Right atrium auricular region (tissue), 2 donors: ENCODE results near the gene TBC1D13. TPM values are rescaled to one million over a fixed set of nuclear protein-coding genes. Genes with fewer than 3 reads are reported as not detected.

Source experiments
- DNase-seq: peaks from one replicate; pipeline ENCODE4 v3.0.0-alpha.2; 2019; ENCODE audit warnings: low spot score
- H3K27ac ChIP-seq, 2 donors: fragments of 200-600 bp; sonication (generic); 1 replicate in 1 of 2; 2 replicates in 1 of 2; pipeline ENCODE4 v1.5.1; 2016 to 2019
- H3K27me3 ChIP-seq, 2 donors: fragments of 200-600 bp; sonication (generic); one replicate each; pipeline versions ENCODE4 v1.5.1 to v1.6.0; 2017 to 2019
- H3K36me3 ChIP-seq: fragments of 200-600 bp; sonication (generic); one replicate; pipeline ENCODE4 v1.5.1; 2016
- H3K4me1 ChIP-seq, 2 donors: fragments of 200-600 bp; sonication (generic); one replicate each; pipeline versions ENCODE4 v1.5.1 to v1.6.0; 2017 to 2019
- H3K4me3 ChIP-seq, 2 donors: fragments of 200-600 bp; sonication (generic); 1 replicate in 1 of 2; 2 replicates in 1 of 2; pipeline ENCODE4 v1.5.1; 2017 to 2019; ENCODE audit warnings: mild to moderate bottlenecking in 1 of 2, moderate library complexity in 1 of 2
- H3K9me3 ChIP-seq, 2 donors: fragments of 200-600 bp; sonication (generic); one replicate each; pipeline ENCODE4 v1.5.1; 2019
- total RNA-seq, 2 donors: library from RNA; depleted of rRNA; stranded (reverse); fragments of >200 nt; gene quantifications; one replicate each; pipeline ENCODE4 v1.1.0, GENCODE V29; 2016
- TF ChIP-seq, protein P1 (sequence below), 2 donors: fragments of 200-600 bp; sonication (generic); IDR thresholded peaks; one replicate each; pipeline ENCODE4 v1.5.1; 2019; ENCODE audit warnings: antibody characterized with exemption in 2 of 2

Gene TBC1D13
- total RNA-seq, 2 donors from 2014 or later, result 14.2 to 17.1 TPM

DNA sequence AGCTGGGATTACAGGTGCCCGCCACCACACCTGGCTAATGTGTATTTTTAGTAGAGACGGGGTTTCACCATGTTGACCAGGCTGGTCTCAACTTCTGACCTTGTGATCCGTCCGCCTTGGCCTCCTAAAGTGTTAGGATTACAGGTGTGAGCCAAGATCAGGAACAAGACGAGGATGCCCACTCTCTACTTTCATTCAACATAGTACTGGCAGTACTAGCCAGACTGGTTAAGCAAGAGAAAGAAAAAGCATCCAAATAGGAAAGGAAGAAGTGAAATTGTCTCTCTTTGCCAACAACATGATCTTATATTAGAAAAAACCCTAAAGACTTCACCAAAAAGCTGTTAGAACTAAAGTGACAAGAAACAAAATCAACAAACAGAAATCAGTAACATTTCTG is 23.8 kb downstream of the TBC1D13 start:
- Histone ChIP-seq H3K27ac (no peak overlapping the region), H3K9me3 (no peaks in the 10 kb centered on the region), H3K27me3 (no peaks in the 10 kb centered on the region), H3K36me3 (peaks cover 26% of the 10 kb centered on the region), H3K4me1 (no peaks in the 10 kb centered on the region), H3K4me3 (no peak overlapping the region)
- no peak for DNase-seq
- TF ChIP-seq, protein P1, sequence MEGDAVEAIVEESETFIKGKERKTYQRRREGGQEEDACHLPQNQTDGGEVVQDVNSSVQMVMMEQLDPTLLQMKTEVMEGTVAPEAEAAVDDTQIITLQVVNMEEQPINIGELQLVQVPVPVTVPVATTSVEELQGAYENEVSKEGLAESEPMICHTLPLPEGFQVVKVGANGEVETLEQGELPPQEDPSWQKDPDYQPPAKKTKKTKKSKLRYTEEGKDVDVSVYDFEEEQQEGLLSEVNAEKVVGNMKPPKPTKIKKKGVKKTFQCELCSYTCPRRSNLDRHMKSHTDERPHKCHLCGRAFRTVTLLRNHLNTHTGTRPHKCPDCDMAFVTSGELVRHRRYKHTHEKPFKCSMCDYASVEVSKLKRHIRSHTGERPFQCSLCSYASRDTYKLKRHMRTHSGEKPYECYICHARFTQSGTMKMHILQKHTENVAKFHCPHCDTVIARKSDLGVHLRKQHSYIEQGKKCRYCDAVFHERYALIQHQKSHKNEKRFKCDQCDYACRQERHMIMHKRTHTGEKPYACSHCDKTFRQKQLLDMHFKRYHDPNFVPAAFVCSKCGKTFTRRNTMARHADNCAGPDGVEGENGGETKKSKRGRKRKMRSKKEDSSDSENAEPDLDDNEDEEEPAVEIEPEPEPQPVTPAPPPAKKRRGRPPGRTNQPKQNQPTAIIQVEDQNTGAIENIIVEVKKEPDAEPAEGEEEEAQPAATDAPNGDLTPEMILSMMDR (IDR thresholded peaks at IDR 0.05), result no peak

DNA sequence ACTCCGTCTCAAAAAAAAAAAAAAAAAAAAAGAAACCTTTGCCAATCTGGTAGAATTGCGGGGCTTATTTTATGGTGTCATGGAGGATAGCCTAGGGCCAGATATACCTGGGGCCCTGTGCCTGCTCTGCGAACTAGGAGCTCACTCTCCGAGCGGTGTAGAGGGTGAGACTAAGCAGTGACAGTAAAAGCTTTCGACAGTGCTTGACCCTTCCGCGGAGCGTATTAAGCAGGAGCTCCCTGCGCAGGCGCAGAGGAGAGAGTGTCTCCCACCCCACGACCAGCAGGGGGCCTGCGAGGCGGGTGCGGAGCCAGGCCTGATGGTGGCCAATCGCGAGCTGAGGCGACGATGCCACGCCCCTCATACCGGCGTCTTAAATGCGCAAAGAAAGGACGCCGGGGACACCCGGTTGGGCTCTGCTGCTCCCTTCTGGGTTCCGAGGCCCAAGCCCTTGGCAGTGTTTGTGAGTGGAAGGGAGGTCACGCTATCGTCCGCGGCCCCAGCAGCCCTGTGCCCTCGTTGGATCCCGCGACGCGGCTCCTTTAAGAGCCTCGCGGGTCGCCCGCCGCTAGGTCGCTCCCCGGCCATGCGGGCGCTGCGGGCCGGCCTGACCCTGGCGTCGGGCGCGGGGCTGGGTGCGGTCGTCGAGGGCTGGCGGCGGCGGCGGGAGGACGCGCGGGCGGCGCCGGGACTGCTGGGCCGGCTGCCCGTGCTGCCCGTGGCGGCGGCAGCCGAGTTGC is 31.2 kb downstream of the TBC1D13 start, which contains the start of gene ENDOG:
ENDOG (plus strand) TSS at position 402 of the 740 bp plus-strand sequence; CDS start at position 587, 185 bp downstream.
- Histone ChIP-seq H3K4me1 (peaks cover 0 to 18% of the 10 kb centered on the region in 2 donors), H3K27ac (peak within 1 kb of the TSS; percentile 85 to 92), H3K9me3 (no peaks in the 10 kb centered on the region), H3K27me3 (no peaks in the 10 kb centered on the region), H3K4me3 (peak within 1 kb of the TSS; percentile 56 to 72), H3K36me3 (peaks cover 17% of the 10 kb centered on the region)
- peak; percentile 97 for DNase-seq
- TF ChIP-seq, protein P1 (IDR thresholded peaks at IDR 0.05), result peak; percentile 92 to 95

DNA sequence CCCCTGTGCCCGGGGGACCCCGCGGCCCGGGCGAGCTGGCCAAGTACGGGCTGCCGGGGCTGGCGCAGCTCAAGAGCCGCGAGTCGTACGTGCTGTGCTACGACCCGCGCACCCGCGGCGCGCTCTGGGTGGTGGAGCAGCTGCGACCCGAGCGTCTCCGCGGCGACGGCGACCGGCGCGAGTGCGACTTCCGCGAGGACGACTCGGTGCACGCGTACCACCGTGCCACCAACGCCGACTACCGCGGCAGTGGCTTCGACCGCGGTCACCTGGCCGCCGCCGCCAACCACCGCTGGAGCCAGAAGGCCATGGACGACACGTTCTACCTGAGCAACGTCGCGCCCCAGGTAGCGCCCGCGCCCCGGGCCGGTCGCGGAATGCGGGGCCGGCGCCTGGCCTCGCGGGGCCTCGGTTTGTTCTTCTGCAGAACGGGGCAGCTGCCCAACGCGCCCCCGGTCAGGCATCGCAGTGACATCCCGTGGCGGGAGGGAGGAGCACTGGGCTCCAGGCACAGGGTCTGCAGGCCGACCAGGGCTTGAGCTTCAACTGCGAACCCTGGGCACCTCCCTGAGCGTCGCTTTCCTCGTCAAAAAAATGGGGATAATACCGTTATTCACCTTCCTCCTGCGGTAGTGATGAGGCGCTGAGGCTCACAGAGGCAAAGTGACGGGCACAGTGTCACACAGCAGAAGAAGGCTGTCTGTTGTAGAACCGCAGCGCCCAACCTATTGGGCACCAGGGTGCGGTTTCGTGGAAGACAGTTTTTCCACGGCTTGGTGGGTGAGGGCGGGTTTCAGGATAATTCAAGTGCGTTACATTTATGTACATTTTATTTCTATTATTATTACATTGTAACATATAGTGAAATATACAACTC is 32.0 kb downstream of the TBC1D13 start:
- H3K4me1 ChIP-seq, result peaks cover 0 to 18% of the 10 kb centered on the region in 2 donors
- TF ChIP-seq, protein P1 (IDR thresholded peaks at IDR 0.05), result no peak
- no peaks in the 10 kb centered on the region for H3K27me3 ChIP-seq
- DNase-seq, result no peak
- H3K4me3 ChIP-seq, result peak overlapping the region; percentile 56 to 72
- no peaks in the 10 kb centered on the region for H3K9me3 ChIP-seq
- peak overlapping the region; percentile 85 to 92 for H3K27ac ChIP-seq
- peaks cover 17% of the 10 kb centered on the region for H3K36me3 ChIP-seq

DNA sequence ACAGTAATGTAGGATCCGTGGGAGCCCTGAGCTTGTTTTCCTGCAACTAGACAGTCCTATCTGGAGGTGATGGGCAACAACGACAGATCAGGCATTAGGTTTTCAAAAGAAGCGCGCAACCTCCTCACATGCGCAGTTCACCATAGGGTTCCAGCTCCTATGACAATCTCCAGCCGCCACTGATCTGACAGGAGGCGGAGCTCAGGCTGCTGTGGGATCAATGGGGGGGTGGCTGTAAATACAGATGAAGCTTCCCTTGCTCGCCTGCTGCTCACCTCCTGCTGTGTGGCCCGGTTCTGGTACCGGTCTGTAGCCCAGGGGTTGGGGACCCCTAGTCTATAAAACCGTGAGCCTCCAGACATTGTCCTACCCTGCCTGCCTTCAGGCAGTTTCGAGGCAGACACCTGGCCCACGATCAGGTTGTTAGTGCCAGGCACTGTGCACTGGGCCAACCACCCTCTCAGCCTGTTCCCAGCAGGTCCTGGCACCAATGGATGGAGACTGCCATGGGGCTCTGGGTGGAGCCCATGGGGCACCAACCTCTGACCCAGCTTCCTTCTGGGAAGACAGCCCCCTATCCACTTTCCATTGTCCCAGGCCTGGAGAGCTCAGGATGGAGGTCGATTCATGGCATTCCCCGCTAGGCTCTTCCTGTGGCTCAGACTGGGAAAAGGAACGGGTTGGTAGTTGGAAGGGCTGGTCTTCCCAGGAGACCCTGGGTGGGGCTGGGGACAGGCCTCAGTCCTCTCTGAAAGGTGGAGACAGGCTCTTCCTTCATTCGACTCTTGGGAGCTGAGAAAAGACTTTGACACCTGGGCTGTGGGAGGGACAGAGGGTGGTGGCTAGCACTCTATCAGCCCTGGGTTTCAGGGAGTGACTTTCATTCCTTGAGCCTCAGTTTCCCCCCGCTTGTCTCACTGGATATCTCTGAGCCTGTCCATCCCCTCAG is 32.9 kb downstream of the TBC1D13 start:
- Histone ChIP-seq H3K27me3 (no peaks in the 10 kb centered on the region), H3K9me3 (no peaks in the 10 kb centered on the region), H3K4me1 (peaks cover 0 to 18% of the 10 kb centered on the region in 2 donors), H3K36me3 (peaks cover 24% of the 10 kb centered on the region), H3K27ac (no peak overlapping the region), H3K4me3 (peak overlapping the region in 1 of 2 donors; percentile 72)
- peak; percentile 71 for DNase-seq
- TF ChIP-seq, protein P1 (IDR thresholded peaks at IDR 0.05), result no peak
